ENCODE measurements around the gene TMUB2. TPM values are rescaled to one million over a fixed set of nuclear protein-coding genes. Genes with fewer than 3 reads are reported as not detected.

TMUB2 gene
- total and polyA plus RNA-seq, 4 donors: 32.1 to 40.2 (median 37.2) TPM

DNA sequence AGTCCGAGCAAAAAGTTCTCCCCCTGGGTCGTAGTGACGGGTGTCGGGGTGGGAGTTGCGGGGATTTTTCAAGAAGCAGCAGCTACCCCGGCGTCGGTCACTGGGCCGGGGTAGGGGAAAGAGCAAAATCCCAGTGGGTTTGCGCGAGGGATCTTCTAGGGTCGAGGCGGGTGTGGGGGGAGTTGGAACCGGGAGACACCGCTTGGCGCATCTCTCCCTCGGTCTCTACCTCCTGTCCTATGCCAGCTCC lies 35.0 kb downstream of the TMUB2 start:
- WGBS, 2 donors: 0 to 1% methylated on average over 17 of the region's 17 CpGs
- TF ChIP-seq CTCF (IDR thresholded peaks at IDR 0.05; ENCODE audit: control extremely low read depth, extremely low read depth): no peak
- Histone ChIP-seq H3K27ac (ENCODE audit: low read depth in 1 of 2, low read length in 1 of 2) (peak overlapping the region; percentile 98 to 99), H3K9me3 (ENCODE audit: control insufficient read depth in 4 of 4, insufficient read depth in 3 of 4, low read length in 3 of 4) (no peaks in the 10 kb centered on the region), H3K4me1 (ENCODE audit: control insufficient read depth in 5 of 5, insufficient read depth in 5 of 5, low read length in 5 of 5) (peaks cover 5 to 38% (median 16%) of the 10 kb centered on the region in 5 donors), H3K36me3 (ENCODE audit: control insufficient read depth in 4 of 4, insufficient read depth in 4 of 4, low read length in 4 of 4) (peaks cover 0 to 8% (median 1%) of the 10 kb centered on the region in 4 donors), H3K27me3 (ENCODE audit: control insufficient read depth in 3 of 3, insufficient read depth in 3 of 3, low read length in 2 of 3) (no peaks in the 10 kb centered on the region), H3K9ac (ENCODE audit: insufficient read depth in 1 of 2, low read length in 2 of 2) (peak overlapping the region in 1 of 2 donors; percentile 47), H3K4me3 (peak overlapping the region; percentile 38)
- no peak for ATAC-seq (ENCODE audit: insufficient read depth, low FRiP score)
- peak in 1 of 3 donors; percentile 46 for DNase-seq

DNA sequence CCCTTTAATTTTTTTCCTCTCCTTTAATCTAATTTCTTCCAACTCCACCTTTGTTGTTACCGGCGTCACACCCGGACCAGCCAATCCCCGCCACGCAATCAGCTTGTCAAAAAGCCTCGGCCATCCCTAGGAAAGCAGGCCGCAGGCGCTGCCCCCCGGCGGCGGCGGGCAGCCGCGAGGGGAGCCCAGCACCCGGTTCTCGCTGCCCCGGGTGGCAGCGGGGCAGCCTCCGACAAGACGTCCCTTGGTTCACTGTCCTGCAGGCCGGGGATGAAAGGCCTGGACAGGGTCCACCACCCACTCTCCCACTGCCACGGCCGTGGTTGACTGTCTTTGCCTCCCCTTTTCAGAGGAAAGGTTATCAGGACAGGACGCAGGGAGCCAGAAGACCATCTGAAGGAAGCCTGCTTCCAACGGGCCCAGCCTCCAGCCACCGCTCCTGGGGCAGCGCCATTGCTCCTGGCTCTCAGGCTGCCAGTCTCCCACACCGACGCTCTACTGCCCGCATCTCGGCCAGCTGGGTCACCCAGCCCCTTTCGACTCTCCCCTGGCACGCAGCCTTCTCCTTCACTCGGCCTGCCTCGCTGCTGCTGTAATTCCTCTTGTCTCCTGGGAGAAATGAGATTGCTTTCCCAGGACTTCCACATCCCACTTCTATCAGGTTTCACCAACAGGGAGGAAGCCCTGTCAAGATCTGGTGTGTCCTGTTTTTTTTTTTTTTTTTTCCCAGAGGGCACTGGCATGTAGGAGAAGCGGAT lies 35.5 kb downstream of the TMUB2 start:
- no peak for ATAC-seq (ENCODE audit: insufficient read depth, low FRiP score)
- no peaks in the 10 kb centered on the region for H3K27me3 ChIP-seq (ENCODE audit: control insufficient read depth in 3 of 3, insufficient read depth in 3 of 3, low read length in 2 of 3)
- no peak for TF ChIP-seq CTCF (IDR thresholded peaks at IDR 0.05; ENCODE audit: control extremely low read depth, extremely low read depth)
- 3 to 5% methylated on average over 36 of the region's 36 CpGs for WGBS, 2 donors
- H3K9ac ChIP-seq (ENCODE audit: insufficient read depth in 1 of 2, low read length in 2 of 2): peak overlapping the region in 1 of 2 donors; percentile 9
- peak; percentile 77 to 84 (median 83) for DNase-seq
- peak overlapping the region; percentile 98 to 99 for H3K27ac ChIP-seq (ENCODE audit: low read depth in 1 of 2, low read length in 1 of 2)
- no peaks in the 10 kb centered on the region for H3K9me3 ChIP-seq (ENCODE audit: control insufficient read depth in 4 of 4, insufficient read depth in 3 of 4, low read length in 3 of 4)
- peak overlapping the region; percentile 38 for H3K4me3 ChIP-seq
- H3K4me1 ChIP-seq (ENCODE audit: control insufficient read depth in 5 of 5, insufficient read depth in 5 of 5, low read length in 5 of 5): peaks cover 5 to 33% (median 16%) of the 10 kb centered on the region in 5 donors
- H3K36me3 ChIP-seq (ENCODE audit: control insufficient read depth in 4 of 4, insufficient read depth in 4 of 4, low read length in 4 of 4): peaks cover 0 to 3% (median 0%) of the 10 kb centered on the region in 4 donors

- WGBS, 2 donors: 59 to 74% methylated on average over 7 of the region's 7 CpGs
- H3K9ac ChIP-seq (ENCODE audit: insufficient read depth in 1 of 2, low read length in 2 of 2): no peak overlapping the region
Measured at GRCh38 chr17:44223541-44224071, 36.8 kb downstream of the TMUB2 start.

More at GRCh38 chr17:44223541-44224071, 36.8 kb downstream of the TMUB2 start:
- DNase-seq: peak in 1 of 3 donors; percentile 34
- H3K27me3 ChIP-seq (ENCODE audit: control insufficient read depth in 3 of 3, insufficient read depth in 3 of 3, low read length in 2 of 3): no peaks in the 10 kb centered on the region
- H3K36me3 ChIP-seq (ENCODE audit: control insufficient read depth in 4 of 4, insufficient read depth in 4 of 4, low read length in 4 of 4): no peaks in the 10 kb centered on the region
- peaks cover 0 to 23% (median 9%) of the 10 kb centered on the region in 5 donors for H3K4me1 ChIP-seq (ENCODE audit: control insufficient read depth in 5 of 5, insufficient read depth in 5 of 5, low read length in 5 of 5)
- TF ChIP-seq CTCF (IDR thresholded peaks at IDR 0.05; ENCODE audit: control extremely low read depth, extremely low read depth): no peak
- no peaks in the 10 kb centered on the region for H3K9me3 ChIP-seq (ENCODE audit: control insufficient read depth in 4 of 4, insufficient read depth in 3 of 4, low read length in 3 of 4)
- no peak for ATAC-seq (ENCODE audit: insufficient read depth, low FRiP score)
- no peak overlapping the region for H3K27ac ChIP-seq (ENCODE audit: low read depth in 1 of 2, low read length in 1 of 2)
- H3K4me3 ChIP-seq: no peak overlapping the region

Data from lung (tissue), 12 donors.